ENCODE results near the gene ALPK3.

Gene ALPK3

GRCh38 chr15:84901540-84901939, 84.4 kb downstream of the ALPK3 start:
- DNase-seq = no peak

GRCh38 chr15:84903751-84904150, 86.6 kb downstream of the ALPK3 start:
- no peak for DNase-seq

- no peak for DNase-seq
Measured at GRCh38 chr15:84904419-84904818, 87.3 kb downstream of the ALPK3 start.

- DNase-seq = no peak
Measured at GRCh38 chr15:84905016-84905916, 88.1 kb downstream of the ALPK3 start.

- no peak for DNase-seq
Measured at GRCh38 chr15:84907731-84908130, 90.6 kb downstream of the ALPK3 start.

- no peak for DNase-seq
Measured at GRCh38 chr15:84908564-84908963, 91.4 kb downstream of the ALPK3 start.

- DNase-seq = no peak
Measured at GRCh38 chr15:84909029-84909428, 91.9 kb downstream of the ALPK3 start.

GRCh38 chr15:84909782-84910181, 92.6 kb downstream of the ALPK3 start:
- DNase-seq = no peak

- DNase-seq = no peak
Measured at GRCh38 chr15:84910928-84911623, 93.9 kb downstream of the ALPK3 start.

- no peak for DNase-seq
Measured at GRCh38 chr15:84911879-84912660, 94.9 kb downstream of the ALPK3 start.

- no peak for DNase-seq
Measured at GRCh38 chr15:84913360-84913723, 96.2 kb downstream of the ALPK3 start.

- no peak for DNase-seq
Measured at GRCh38 chr15:84914351-84914750, 97.2 kb downstream of the ALPK3 start.

- DNase-seq = no peak
Measured at GRCh38 chr15:84914909-84915605, 97.9 kb downstream of the ALPK3 start.

- no peak for DNase-seq
Measured at GRCh38 chr15:84915606-84915958, 98.4 kb downstream of the ALPK3 start.

GRCh38 chr15:84917452-84917851, 100.3 kb downstream of the ALPK3 start:
- no peak for DNase-seq

GRCh38 chr15:84919106-84919667, 102.0 kb downstream of the ALPK3 start:
- DNase-seq = no peak

GRCh38 chr15:84921121-84921520, 104.0 kb downstream of the ALPK3 start:
- DNase-seq = no peak

- DNase-seq = no peak
Measured at GRCh38 chr15:84922530-84922929, 105.4 kb downstream of the ALPK3 start.

Data from activated CD4-positive, CD25-positive, alpha-beta regulatory T cell (primary cell).